Stimulated activated CD4-positive, alpha-beta T cell treated with anti-CD3 and anti-CD28 coated beads, TNF-alpha, amount 100 ng/mL, for 1 hour (primary cell): Measurements from ENCODE around the gene MAP4K4.
A peak's percentile ranks its signal among the peaks of the same experiment; 100 is the strongest.

Experiments
- DNase-seq, 3 donors: peaks; one replicate each; pipeline ENCODE4 v3.0.0-alpha.2; 2020; ENCODE audit warnings: low read depth in 3 of 3, low spot score in 1 of 3

Gene MAP4K4

GRCh38 chr2:101812226-101812625 lies 114.7 kb downstream of the MAP4K4 start:
- DNase-seq: no peak

GRCh38 chr2:101814752-101815151 lies 117.2 kb downstream of the MAP4K4 start:
- no peak for DNase-seq

- DNase-seq: no peak
These were observed 117.6 kb downstream of the MAP4K4 start for GRCh38 chr2:101815154-101815553.

GRCh38 chr2:101815739-101816391 lies 118.4 kb downstream of the MAP4K4 start:
- DNase-seq: no peak

GRCh38 chr2:101816598-101816997 lies 119.1 kb downstream of the MAP4K4 start:
- no peak for DNase-seq

GRCh38 chr2:101817481-101817880 lies 120.0 kb downstream of the MAP4K4 start:
- DNase-seq: no peak

GRCh38 chr2:101818531-101819451 lies 121.3 kb downstream of the MAP4K4 start:
- DNase-seq: no peak

- no peak for DNase-seq
These were observed 123.0 kb downstream of the MAP4K4 start for GRCh38 chr2:101820519-101820918.

- no peak for DNase-seq
These were observed 123.7 kb downstream of the MAP4K4 start for GRCh38 chr2:101821059-101821805.

- no peak for DNase-seq
These were observed 124.4 kb downstream of the MAP4K4 start for GRCh38 chr2:101821828-101822458.

- peak; percentile 29 to 40 (median 31) for DNase-seq
These were observed 125.9 kb downstream of the MAP4K4 start for GRCh38 chr2:101823347-101823791.

- no peak for DNase-seq
These were observed 126.4 kb downstream of the MAP4K4 start for GRCh38 chr2:101823859-101824258.

- DNase-seq: no peak
These were observed 129.2 kb downstream of the MAP4K4 start for GRCh38 chr2:101826716-101827115.

GRCh38 chr2:101827246-101827645 lies 129.7 kb downstream of the MAP4K4 start:
- DNase-seq: no peak

GRCh38 chr2:101828257-101828656 lies 130.8 kb downstream of the MAP4K4 start:
- no peak for DNase-seq

- DNase-seq: no peak
These were observed 131.3 kb downstream of the MAP4K4 start for GRCh38 chr2:101828673-101829334.

GRCh38 chr2:101829429-101829828 lies 131.9 kb downstream of the MAP4K4 start:
- DNase-seq: no peak

- DNase-seq: no peak
These were observed 132.6 kb downstream of the MAP4K4 start for GRCh38 chr2:101830146-101830545.

GRCh38 chr2:101830555-101830954 lies 133.0 kb downstream of the MAP4K4 start:
- DNase-seq: no peak

GRCh38 chr2:101831351-101831865 lies 133.9 kb downstream of the MAP4K4 start:
- DNase-seq: peak; percentile 35 to 43 (median 36)
